ENCODE measurements around the gene MLN.

Gene MLN, protein sequence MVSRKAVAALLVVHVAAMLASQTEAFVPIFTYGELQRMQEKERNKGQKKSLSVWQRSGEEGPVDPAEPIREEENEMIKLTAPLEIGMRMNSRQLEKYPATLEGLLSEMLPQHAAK

DNA sequence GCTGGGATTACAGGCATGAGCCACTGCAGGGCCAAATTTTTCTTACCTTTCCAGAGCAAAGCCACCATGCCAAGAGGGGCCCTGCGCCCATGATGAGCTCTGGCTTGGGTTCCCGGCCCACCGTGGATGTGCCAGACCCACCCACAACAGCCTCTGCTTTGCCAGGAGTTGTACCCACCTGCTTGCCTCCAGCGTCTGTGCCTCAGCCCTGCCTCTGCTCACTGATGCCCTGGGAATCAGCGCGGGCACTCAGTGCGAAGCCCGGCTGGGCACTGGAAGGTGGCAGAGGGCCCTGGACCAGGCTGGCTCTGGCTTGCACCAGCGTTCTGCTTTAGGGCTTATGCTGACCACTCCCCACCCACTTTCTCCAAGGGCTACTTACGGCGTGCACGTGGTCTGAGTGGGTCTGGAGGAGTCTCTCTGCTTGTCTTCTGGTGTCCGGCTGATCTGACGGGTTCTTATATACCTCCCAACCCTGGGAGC is at the start of gene MLN:
Gene MLN, minus strand, starts transcription at position 433 of the 483 bp plus-strand sequence. CDS start 2,840 bp downstream, outside the sequence.
- no peak for DNase-seq

DNA sequence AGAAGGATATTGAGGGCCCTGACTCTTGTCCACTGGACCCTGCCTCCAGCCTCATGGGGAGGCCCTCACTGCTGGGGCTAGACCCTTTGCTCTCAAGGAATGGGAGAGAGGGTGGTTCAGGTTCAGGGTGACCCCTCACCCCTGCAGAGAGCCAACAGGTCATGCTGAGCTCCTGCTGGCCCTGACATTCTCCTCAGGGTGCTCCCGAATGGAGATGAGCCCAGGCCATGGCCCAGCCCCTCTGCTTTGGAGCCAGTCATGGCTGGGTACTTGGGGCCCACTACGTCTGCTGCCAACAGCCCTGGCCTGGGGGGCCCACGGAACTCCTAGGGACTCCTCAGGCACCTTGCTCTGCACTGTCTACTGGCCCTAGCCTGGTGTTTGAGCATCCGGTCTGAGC is 49.2 kb upstream of the MLN start:
- DNase-seq = no peak

- DNase-seq = no peak
These were observed 48.2 kb upstream of the MLN start for GRCh38 chr6:33851959-33852358.

GRCh38 chr6:33850869-33851541 is 47.2 kb upstream of the MLN start:
- DNase-seq = no peak

GRCh38 chr6:33850296-33850695 is 46.5 kb upstream of the MLN start:
- no peak for DNase-seq

- DNase-seq = no peak
These were observed 45.8 kb upstream of the MLN start for GRCh38 chr6:33849500-33850075.

GRCh38 chr6:33848484-33848883 is 44.7 kb upstream of the MLN start:
- no peak for DNase-seq

DNA sequence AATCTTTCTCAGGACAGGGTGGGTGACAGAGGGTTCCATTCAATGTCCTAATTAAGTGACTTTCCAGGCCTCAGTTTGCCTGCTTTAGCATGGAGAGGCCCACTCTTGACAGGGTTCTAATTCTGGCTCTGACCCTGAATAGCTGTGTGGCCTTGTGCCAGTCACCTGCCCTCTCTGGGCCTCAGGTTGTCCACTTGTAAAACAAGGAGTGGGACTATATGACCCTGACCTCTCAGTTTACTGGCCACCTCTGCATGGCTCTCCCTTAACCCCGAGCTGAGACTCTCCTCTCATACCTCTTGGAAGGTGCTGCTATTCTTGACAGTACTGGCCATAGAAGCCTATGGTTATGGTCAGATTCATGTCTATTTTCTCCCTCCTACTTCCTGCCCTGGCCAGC is 44.1 kb upstream of the MLN start:
- no peak for DNase-seq

DNA sequence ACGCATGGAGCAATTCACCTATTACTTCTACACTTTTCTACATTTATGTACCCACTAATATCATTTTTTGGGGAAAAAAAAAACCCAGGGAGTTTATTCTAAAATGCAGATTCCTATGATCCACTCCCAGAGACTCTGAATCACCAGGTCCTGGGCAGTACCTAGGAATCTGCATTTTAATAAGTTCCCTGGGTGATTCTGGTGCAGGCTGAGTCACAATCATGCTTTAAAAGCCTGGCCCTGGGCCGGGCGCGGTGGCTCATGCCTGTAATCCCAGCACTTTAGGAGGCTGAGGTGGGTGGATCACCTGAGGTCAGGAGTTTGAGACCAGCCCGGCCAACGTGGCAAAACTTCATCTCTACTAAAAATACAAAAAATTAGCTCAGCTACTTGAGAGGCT is 43.3 kb upstream of the MLN start:
- DNase-seq = no peak

- DNase-seq = no peak
These were observed 42.4 kb upstream of the MLN start for GRCh38 chr6:33846226-33846625.

- DNase-seq = no peak
These were observed 41.4 kb upstream of the MLN start for GRCh38 chr6:33845031-33845745.

DNA sequence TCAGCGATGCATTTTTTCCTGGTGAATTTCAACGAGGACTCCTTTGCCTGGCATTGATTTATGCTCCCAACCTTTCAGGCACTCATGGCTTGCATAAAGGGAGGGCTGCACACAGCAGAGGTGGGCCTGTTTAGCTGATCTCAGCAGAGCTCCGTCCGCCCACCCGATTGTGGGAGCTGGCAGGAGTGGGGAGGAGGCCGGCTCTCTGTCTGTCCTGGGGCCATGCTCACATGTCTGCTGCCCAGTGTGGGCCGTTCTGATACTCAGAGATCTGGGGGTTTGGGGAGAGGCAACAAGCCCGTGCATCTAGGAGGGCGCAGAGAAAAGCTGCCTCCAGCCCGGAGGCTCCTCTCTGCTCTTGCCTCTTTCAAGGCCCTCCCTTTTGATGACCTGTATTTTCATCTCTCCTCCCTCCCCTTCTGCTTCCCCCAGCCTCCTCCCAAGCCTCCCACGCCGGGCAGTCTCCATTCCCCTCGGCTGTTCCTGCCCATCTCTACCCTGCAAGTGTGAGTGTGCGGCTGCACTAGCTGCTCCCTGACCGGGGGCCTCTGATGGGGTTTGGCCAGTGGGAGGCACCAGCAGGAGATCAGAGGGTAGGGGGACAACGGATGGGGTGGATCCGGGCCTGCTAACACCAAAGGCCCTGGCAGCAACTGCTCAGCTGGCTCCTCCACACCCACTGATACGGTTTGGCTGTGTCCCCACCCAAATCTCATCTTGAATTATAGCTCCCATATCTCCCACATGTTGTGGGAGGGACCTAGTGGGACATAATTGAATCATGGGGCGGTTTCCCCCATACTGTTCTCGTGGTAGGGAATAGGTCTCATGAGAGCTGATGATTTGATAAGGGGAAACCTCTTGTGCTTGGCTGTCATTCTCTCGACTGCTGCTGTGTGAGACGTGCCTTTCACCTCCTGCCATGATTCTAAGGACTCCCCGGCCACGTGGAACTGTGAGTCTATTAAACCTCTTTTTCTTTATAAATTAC is 39.6 kb upstream of the MLN start:
- DNase-seq = no peak

GRCh38 chr6:33841868-33842267 is 38.1 kb upstream of the MLN start:
- no peak for DNase-seq

GRCh38 chr6:33841070-33841469 is 37.3 kb upstream of the MLN start:
- DNase-seq = no peak

GRCh38 chr6:33840048-33840926 is 36.5 kb upstream of the MLN start:
- no peak for DNase-seq

GRCh38 chr6:33839399-33840047 is 35.7 kb upstream of the MLN start:
- no peak for DNase-seq

DNA sequence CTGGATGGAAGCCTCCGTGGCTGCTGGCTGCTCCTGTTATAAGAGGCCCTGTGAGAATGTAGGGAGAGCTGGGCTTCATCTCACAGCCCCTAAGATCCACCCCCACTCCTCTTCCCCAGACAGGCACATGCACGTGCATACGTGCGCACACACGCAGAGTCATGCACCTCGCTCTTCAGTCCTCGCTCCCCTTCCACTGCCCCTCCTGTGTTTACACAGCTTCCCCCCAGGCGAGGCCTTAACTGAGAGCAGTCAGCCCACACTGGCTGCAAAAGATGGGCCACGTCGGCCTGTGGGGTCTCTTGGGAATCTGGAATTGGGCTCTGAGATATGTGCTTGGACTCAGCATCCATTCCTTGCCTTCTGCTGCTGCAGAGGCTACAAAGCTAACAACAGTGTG is 35.2 kb upstream of the MLN start:
- no peak for DNase-seq

DNA sequence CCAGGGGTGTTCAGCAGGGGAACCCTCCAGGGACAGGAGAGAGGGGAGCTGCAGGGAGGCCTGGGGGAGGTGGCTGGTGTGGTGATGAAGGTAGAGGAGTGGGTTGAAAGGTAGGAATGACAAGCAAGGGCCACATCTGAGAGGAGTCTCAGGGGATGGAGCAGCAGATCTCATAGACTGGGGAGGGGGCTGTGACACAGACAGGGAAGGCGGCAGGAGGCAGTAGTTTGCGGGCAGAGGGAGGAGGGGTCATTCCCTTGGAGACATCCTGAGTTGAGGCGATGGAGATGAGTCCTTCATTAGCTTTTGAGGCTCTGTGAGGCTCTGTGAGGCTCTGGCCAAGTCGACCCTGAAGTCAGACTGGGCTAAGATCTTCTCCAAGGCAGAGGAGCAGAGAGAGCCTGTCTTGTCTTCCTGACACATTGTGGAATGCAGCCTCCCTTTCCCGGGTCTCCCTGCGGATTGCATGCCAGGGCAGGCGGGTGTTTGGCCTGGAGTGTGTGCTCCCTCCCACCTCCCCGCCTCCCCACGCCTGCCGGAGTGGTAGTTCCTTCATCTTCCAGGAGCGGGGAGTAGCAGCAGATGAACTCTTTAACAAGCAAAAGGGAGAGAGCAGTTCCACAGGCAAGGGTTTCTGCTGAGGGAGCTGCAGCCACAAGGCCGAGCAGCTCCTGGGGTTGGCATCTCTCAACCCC is 34.3 kb upstream of the MLN start:
- no peak for DNase-seq

GRCh38 chr6:33836806-33837469 is 33.1 kb upstream of the MLN start:
- no peak for DNase-seq

All from NCI-H748 treated with DMSO at 0.1 percent for 48 hours (cell line).